Smooth muscle cell (in vitro differentiated cells): ENCODE results near the gene API5. TPM values are rescaled to one million over a fixed set of nuclear protein-coding genes. Genes with fewer than 3 reads are reported as not detected.
A peak's percentile ranks its signal among the peaks of the same experiment; 100 is the strongest.

Source experiments
- DNase-seq: peaks from one replicate; lab custom pipeline; 2025; ENCODE audit not compliant: unreplicated experiment; lab: John Stamatoyannopoulos, UW
- H2AFZ ChIP-seq: fragments of 200-600 bp; sonication (generic); 2 replicates; pipeline ENCODE4 v1.6.0; 2016; ENCODE audit warnings: antibody characterized with exemption, low read depth, mild to moderate bottlenecking
- H3F3A ChIP-seq: fragments of 200-600 bp; sonication (generic); 2 replicates; pipeline ENCODE4 v1.6.0; 2017; ENCODE audit warnings: antibody characterized with exemption, low read depth
- H3K27ac ChIP-seq: fragments of 200-600 bp; sonication (generic); 2 replicates; pipeline ENCODE4 v1.5.1; 2016; ENCODE audit warnings: low read depth, mild to moderate bottlenecking
- H3K27me3 ChIP-seq: fragments of 200-600 bp; sonication (generic); 2 replicates; pipeline ENCODE4 v1.6.1; 2016; ENCODE audit warnings: low read depth, mild to moderate bottlenecking
- H3K36me3 ChIP-seq: fragments of 200-600 bp; sonication (generic); 2 replicates; pipeline ENCODE4 v1.5.1; 2016; ENCODE audit warnings: low read depth
- H3K4me1 ChIP-seq: fragments of 200-600 bp; sonication (generic); 2 replicates; pipeline ENCODE4 v1.5.1; 2016; ENCODE audit warnings: low read depth
- H3K4me2 ChIP-seq: fragments of 200-600 bp; sonication (generic); 2 replicates; pipeline ENCODE4 v1.6.0; 2016; ENCODE audit warnings: mild to moderate bottlenecking
- H3K4me3 ChIP-seq: fragments of 200-600 bp; sonication (generic); 2 replicates; pipeline ENCODE4 v1.5.1; 2016; ENCODE audit warnings: mild to moderate bottlenecking
- H3K79me2 ChIP-seq: fragments of 200-600 bp; sonication (generic); 2 replicates; pipeline ENCODE4 v1.6.0; 2016; ENCODE audit warnings: low read depth, mild to moderate bottlenecking
- H3K9ac ChIP-seq: fragments of 200-600 bp; sonication (generic); 2 replicates; pipeline ENCODE4 v1.6.0; 2016; ENCODE audit warnings: low read depth
- H3K9me3 ChIP-seq: fragments of 200-600 bp; sonication (generic); replicated peaks from 2 replicates; pipeline ENCODE4 v1.5.1; 2016; ENCODE audit warnings: low read depth
- H4K20me1 ChIP-seq: fragments of 200-600 bp; sonication (generic); 2 replicates; pipeline ENCODE4 v1.6.0; 2016; ENCODE audit warnings: low read depth
- WGBS: methylation state at CpG from one replicate; pipeline ENCODE4 v1.1.7; 2016; ENCODE audit warnings: low lambda C conversion rate; 5-methylcytosine and 5-hydroxymethylcytosine counted together
- polyA plus RNA-seq: library from polyadenylated mRNA; unstranded; fragments of >200 nt; fragmentation: Nextera tagmentation; extraction: Ambion mirVana; gene quantifications from 2 replicates; pipeline ENCODE4 v1.2.1, GENCODE V29; 2016
- total RNA-seq: library from RNA; depleted of rRNA; stranded (reverse); fragments of >200 nt; gene quantifications from 2 replicates; pipeline ENCODE4 v1.2.3, GENCODE V29; 2014
- TF ChIP-seq, protein P1 (sequence below): fragments of 200-600 bp; sonication (generic); IDR thresholded peaks from 2 replicates; pipeline ENCODE4 v1.5.1; 2017; ENCODE audit warnings: borderline replicate concordance, mild to moderate bottlenecking, antibody characterized with exemption; ENCODE audit not compliant: insufficient read depth, poor library complexity, severe bottlenecking

API5 gene
- total and polyA plus RNA-seq, 2 experiments from 2014 or later, result 31.4 to 49.7 TPM

DNA sequence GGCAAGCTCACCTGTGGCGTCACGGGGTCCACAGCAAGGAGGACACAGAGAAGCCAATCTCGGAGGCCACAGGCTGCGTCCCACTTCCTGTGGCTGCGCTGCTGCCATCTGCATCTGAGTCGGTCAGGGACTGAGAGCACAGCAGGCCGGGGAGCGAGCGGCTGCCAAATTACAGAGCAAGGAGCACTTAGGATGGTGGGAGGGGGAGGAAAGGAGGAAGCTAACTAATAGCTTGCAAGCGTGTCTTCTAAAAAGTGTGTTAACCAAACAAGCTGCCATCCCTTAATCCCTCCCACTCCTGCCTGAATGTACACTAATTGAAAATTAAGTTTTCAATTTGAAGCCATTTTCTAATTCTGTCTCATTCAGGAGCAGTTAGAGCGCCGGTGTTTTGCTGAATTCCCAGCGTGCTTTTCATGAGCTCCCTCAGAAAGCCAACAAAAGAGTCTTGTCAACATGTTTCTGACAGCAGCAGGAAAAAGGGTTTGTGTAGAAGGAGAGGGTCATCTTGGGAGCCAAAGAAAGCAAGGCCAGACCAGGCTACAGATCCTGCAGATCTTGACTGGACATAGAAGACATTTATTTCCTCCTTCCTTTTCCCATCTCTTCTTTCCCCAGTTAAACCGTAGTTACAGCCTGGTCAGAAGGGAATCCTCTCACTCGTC, 42.4 kb upstream of the API5 start:
- Histone ChIP-seq H3K9me3 (no peaks in the 10 kb centered on the region), H3F3A (no peaks in the 10 kb centered on the region), H4K20me1 (no peaks in the 10 kb centered on the region), H3K4me1 (no peaks in the 10 kb centered on the region), H3K27me3 (no peaks in the 10 kb centered on the region), H3K4me3 (no peak overlapping the region), H3K4me2 (no peak overlapping the region), H2AFZ (no peak overlapping the region), H3K36me3 (no peaks in the 10 kb centered on the region), H3K79me2 (no peaks in the 10 kb centered on the region), H3K27ac (no peak overlapping the region), H3K9ac (no peak overlapping the region)
- TF ChIP-seq, protein P1, sequence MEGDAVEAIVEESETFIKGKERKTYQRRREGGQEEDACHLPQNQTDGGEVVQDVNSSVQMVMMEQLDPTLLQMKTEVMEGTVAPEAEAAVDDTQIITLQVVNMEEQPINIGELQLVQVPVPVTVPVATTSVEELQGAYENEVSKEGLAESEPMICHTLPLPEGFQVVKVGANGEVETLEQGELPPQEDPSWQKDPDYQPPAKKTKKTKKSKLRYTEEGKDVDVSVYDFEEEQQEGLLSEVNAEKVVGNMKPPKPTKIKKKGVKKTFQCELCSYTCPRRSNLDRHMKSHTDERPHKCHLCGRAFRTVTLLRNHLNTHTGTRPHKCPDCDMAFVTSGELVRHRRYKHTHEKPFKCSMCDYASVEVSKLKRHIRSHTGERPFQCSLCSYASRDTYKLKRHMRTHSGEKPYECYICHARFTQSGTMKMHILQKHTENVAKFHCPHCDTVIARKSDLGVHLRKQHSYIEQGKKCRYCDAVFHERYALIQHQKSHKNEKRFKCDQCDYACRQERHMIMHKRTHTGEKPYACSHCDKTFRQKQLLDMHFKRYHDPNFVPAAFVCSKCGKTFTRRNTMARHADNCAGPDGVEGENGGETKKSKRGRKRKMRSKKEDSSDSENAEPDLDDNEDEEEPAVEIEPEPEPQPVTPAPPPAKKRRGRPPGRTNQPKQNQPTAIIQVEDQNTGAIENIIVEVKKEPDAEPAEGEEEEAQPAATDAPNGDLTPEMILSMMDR, result no peak
- DNase-seq, result no peak
- 63% methylated on average over 15 of the region's 15 CpGs for WGBS

DNA sequence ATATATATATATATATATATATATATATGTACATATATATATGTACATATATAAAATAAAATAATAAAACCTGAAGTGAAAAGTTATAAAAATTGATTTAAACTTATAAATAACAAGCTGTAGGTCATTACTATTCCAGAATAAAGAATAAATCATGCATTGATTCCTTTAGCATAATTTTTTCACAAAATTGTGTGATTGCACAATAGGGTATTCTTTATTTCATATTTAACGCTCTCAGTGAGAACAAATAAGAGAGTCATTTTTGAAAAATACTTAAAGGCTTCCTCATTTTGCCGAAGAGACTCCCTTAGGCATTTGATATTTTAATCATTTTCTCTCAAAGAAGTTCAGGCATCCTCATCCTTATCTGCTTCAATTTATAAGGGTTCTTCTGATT, 41.3 kb upstream of the API5 start:
- no peaks in the 10 kb centered on the region for H3K4me1 ChIP-seq
- no peaks in the 10 kb centered on the region for H3K27me3 ChIP-seq
- H4K20me1 ChIP-seq, result no peaks in the 10 kb centered on the region
- H3K4me3 ChIP-seq, result no peak overlapping the region
- H2AFZ ChIP-seq, result no peak overlapping the region
- no peaks in the 10 kb centered on the region for H3F3A ChIP-seq
- WGBS, result 93% methylated on average over 2 of the region's 2 CpGs
- no peak overlapping the region for H3K27ac ChIP-seq
- no peaks in the 10 kb centered on the region for H3K36me3 ChIP-seq
- no peak overlapping the region for H3K9ac ChIP-seq
- H3K4me2 ChIP-seq, result no peak overlapping the region
- no peaks in the 10 kb centered on the region for H3K79me2 ChIP-seq
- H3K9me3 ChIP-seq, result no peaks in the 10 kb centered on the region
- no peak for DNase-seq
- TF ChIP-seq, protein P1, result no peak

DNA sequence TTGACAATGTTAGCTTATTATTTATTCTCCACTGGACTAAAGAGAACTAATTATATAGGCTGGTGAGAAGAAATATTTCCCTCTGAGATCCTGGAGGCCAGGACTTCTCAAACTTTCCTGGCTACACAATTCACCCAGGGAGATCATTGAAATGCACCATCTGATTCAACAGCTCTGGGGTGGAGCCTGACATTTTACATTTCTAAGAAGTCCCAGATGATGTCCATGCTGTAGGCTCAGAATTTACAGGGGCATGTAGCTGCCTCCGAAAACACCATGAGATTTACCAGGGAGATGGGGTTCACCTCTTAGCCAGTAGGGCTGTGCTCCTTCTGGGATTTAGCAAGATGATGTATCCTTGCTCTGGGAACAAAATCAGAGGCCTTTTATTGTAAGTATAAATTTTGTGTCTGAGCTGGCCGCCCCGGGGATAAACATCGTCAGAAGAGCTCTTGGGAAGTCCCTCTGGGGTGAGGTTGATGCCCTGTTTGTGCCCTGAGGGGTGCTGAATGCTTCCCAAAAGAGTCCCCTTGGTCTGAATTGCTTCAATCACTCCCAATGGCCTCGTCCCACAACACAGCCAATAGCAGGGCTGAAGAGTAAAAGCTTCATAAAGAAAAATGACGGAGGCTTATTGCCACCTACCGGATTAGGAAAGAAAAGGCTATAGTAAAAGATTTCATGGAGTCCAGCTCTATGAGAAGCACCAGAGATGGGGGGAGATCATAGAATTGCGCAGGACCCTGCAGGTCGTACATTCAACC, 33.4 kb upstream of the API5 start:
- no peak for DNase-seq
- Histone ChIP-seq H3K9me3 (no peaks in the 10 kb centered on the region), H3K79me2 (no peaks in the 10 kb centered on the region), H3F3A (no peaks in the 10 kb centered on the region), H3K27ac (no peak overlapping the region), H3K4me3 (no peak overlapping the region), H4K20me1 (no peaks in the 10 kb centered on the region), H3K9ac (no peak overlapping the region), H2AFZ (no peak overlapping the region), H3K27me3 (no peaks in the 10 kb centered on the region), H3K4me1 (no peaks in the 10 kb centered on the region), H3K36me3 (no peaks in the 10 kb centered on the region), H3K4me2 (no peak overlapping the region)
- WGBS, result 61% methylated on average over 9 of the region's 9 CpGs
- TF ChIP-seq, protein P1, result peak; percentile 30
